Activated naive CD4-positive, alpha-beta T cell treated with anti-CD3 and anti-CD28 coated beads, Interleukin-2, amount 10 ng/mL, durations not matched to agents 7 days and 5 days (primary cell): ENCODE measurements around the gene SLIT1.

Experiments
- CTCF ChIA-PET: fragments of 350-600 bp; sonication (Branson Sonifier 250); formaldehyde crosslinking; loops from one replicate; lab custom pipeline; 2021; ENCODE audit warnings: antibody characterized with exemption; lab: Charles Lee
- DNase-seq: peaks from one replicate; pipeline ENCODE4 v3.0.0-alpha.2; 2020
- H3K27ac Mint-ChIP-seq: one replicate; pipeline ENCODE4 v1.8.0; 2021; ENCODE audit warnings: mild to moderate bottlenecking, moderate library complexity, mixed read lengths
- H3K27me3 Mint-ChIP-seq: one replicate; pipeline ENCODE4 v1.8.0; 2021; ENCODE audit warnings: mild to moderate bottlenecking, mixed read lengths
- H3K36me3 Mint-ChIP-seq: one replicate; pipeline ENCODE4 v1.8.0; 2021; ENCODE audit warnings: mixed read lengths
- H3K4me1 Mint-ChIP-seq: one replicate; pipeline ENCODE4 v1.8.0; 2021; ENCODE audit warnings: mixed read lengths
- H3K4me3 Mint-ChIP-seq: one replicate; pipeline ENCODE4 v1.8.0; 2021; ENCODE audit warnings: mild to moderate bottlenecking, moderate library complexity, mixed read lengths
- H3K9me3 Mint-ChIP-seq: one replicate; pipeline ENCODE4 v1.8.0; 2021; ENCODE audit warnings: mixed read lengths

Gene SLIT1

GRCh38 chr10:97215619-97216260 lies 30.0 kb upstream of the SLIT1 start:
- CTCF ChIA-PET, result interaction anchor here (10.9 kb wide), 1 partner anchor 138 kb away, joined by 239 read pairs; no protein-coding TSS in a partner anchor
- Mint-ChIP-seq H3K36me3 (peaks cover 15% of the 10 kb centered on the region), H3K9me3 (no peaks in the 10 kb centered on the region), H3K4me1 (peaks cover 30% of the 10 kb centered on the region), H3K27me3 (no peaks in the 10 kb centered on the region), H3K4me3 (no peak overlapping the region), H3K27ac (no peak overlapping the region)
- no peak for DNase-seq

- Mint-ChIP-seq H3K4me3 (no peak overlapping the region), H3K27me3 (peaks cover 5% of the 10 kb centered on the region), H3K4me1 (peaks cover 14% of the 10 kb centered on the region), H3K9me3 (no peaks in the 10 kb centered on the region), H3K36me3 (peaks cover 3% of the 10 kb centered on the region), H3K27ac (no peak overlapping the region)
- CTCF ChIA-PET, result interaction anchor here (0.9 to 10.9 kb wide), 4 partner anchors 10 to 143 kb away, joined by 3 to 239 read pairs (median 4); no protein-coding TSS in a partner anchor
- DNase-seq, result no peak
Observed at GRCh38 chr10:97213431-97213830, 27.7 kb upstream of the SLIT1 start.

GRCh38 chr10:97211229-97211628 lies 25.5 kb upstream of the SLIT1 start:
- CTCF ChIA-PET, result interaction anchor here (0.8 to 10.9 kb wide), 21 partner anchors 7 to 174 kb away, joined by 3 to 239 read pairs (median 6); no protein-coding TSS in a partner anchor
- Mint-ChIP-seq H3K27me3 (peaks cover 12% of the 10 kb centered on the region), H3K4me3 (no peak overlapping the region), H3K4me1 (no peaks in the 10 kb centered on the region), H3K27ac (no peak overlapping the region), H3K36me3 (no peaks in the 10 kb centered on the region), H3K9me3 (no peaks in the 10 kb centered on the region)
- no peak for DNase-seq

GRCh38 chr10:97210543-97210960 lies 24.8 kb upstream of the SLIT1 start:
- CTCF ChIA-PET, result interaction anchor here (0.8 to 10.9 kb wide), 30 partner anchors 8 to 185 kb away, joined by 3 to 239 read pairs (median 4); no protein-coding TSS in a partner anchor
- Mint-ChIP-seq H3K4me1 (no peaks in the 10 kb centered on the region), H3K27ac (no peak overlapping the region), H3K27me3 (peaks cover 12% of the 10 kb centered on the region), H3K36me3 (no peaks in the 10 kb centered on the region), H3K9me3 (no peaks in the 10 kb centered on the region), H3K4me3 (no peak overlapping the region)
- DNase-seq, result peak; percentile 77

GRCh38 chr10:97207756-97208346 lies 22.1 kb upstream of the SLIT1 start:
- Mint-ChIP-seq H3K27me3 (peaks cover 17% of the 10 kb centered on the region), H3K36me3 (no peaks in the 10 kb centered on the region), H3K4me1 (no peaks in the 10 kb centered on the region), H3K9me3 (no peaks in the 10 kb centered on the region), H3K27ac (no peak overlapping the region), H3K4me3 (no peak overlapping the region)
- CTCF ChIA-PET, result interaction anchor here (1.0 to 10.9 kb wide), 5 partner anchors 10 to 170 kb away, joined by 3 to 239 read pairs (median 9); no protein-coding TSS in a partner anchor
- no peak for DNase-seq

GRCh38 chr10:97207131-97207530 lies 21.4 kb upstream of the SLIT1 start:
- Mint-ChIP-seq H3K4me1 (no peaks in the 10 kb centered on the region), H3K27me3 (peaks cover 21% of the 10 kb centered on the region), H3K4me3 (no peak overlapping the region), H3K9me3 (no peaks in the 10 kb centered on the region), H3K36me3 (no peaks in the 10 kb centered on the region), H3K27ac (no peak overlapping the region)
- DNase-seq, result no peak
- CTCF ChIA-PET, result interaction anchor here (1.0 to 10.9 kb wide), 4 partner anchors 9 to 129 kb away, joined by 3 to 239 read pairs (median 52); no protein-coding TSS in a partner anchor

- Mint-ChIP-seq H3K4me1 (peaks cover 6% of the 10 kb centered on the region), H3K36me3 (no peaks in the 10 kb centered on the region), H3K27me3 (peaks cover 26% of the 10 kb centered on the region), H3K9me3 (no peaks in the 10 kb centered on the region), H3K27ac (no peak overlapping the region), H3K4me3 (no peak overlapping the region)
- DNase-seq, result no peak
- CTCF ChIA-PET, result interaction anchor here (0.9 to 10.9 kb wide), 8 partner anchors 7 to 180 kb away, joined by 3 to 239 read pairs (median 4); no protein-coding TSS in a partner anchor
Observed at GRCh38 chr10:97204826-97205679, 19.3 kb upstream of the SLIT1 start.

- peaks cover 9% of the 10 kb centered on the region for H3K4me1 Mint-ChIP-seq
- H3K4me3 Mint-ChIP-seq, result no peak overlapping the region
- no peak for DNase-seq
- H3K27me3 Mint-ChIP-seq, result peaks cover 31% of the 10 kb centered on the region
- H3K27ac Mint-ChIP-seq, result no peak overlapping the region
- CTCF ChIA-PET, result interaction anchor here (0.9 to 2.1 kb wide), 5 partner anchors 10 to 178 kb away, joined by 3 to 5 read pairs (median 4); no protein-coding TSS in a partner anchor
- no peaks in the 10 kb centered on the region for H3K9me3 Mint-ChIP-seq
- H3K36me3 Mint-ChIP-seq, result no peaks in the 10 kb centered on the region
Observed at GRCh38 chr10:97203220-97203619, 17.5 kb upstream of the SLIT1 start.

- Mint-ChIP-seq H3K4me3 (no peak overlapping the region), H3K27ac (no peak overlapping the region), H3K4me1 (peaks cover 20% of the 10 kb centered on the region), H3K9me3 (no peaks in the 10 kb centered on the region), H3K36me3 (no peaks in the 10 kb centered on the region), H3K27me3 (peaks cover 47% of the 10 kb centered on the region)
- DNase-seq, result no peak
- CTCF ChIA-PET, result interaction anchor here (1.2 to 8.2 kb wide), 2 partner anchors 7 to 62 kb away, joined by 3 to 99 read pairs; no protein-coding TSS in a partner anchor
Observed at GRCh38 chr10:97200616-97201015, 14.9 kb upstream of the SLIT1 start.

GRCh38 chr10:97199152-97199551 lies 13.4 kb upstream of the SLIT1 start:
- DNase-seq, result no peak
- no peaks in the 10 kb centered on the region for H3K36me3 Mint-ChIP-seq
- peaks cover 56% of the 10 kb centered on the region for H3K27me3 Mint-ChIP-seq
- H3K4me3 Mint-ChIP-seq, result no peak overlapping the region
- CTCF ChIA-PET, result interaction anchor here (1.2 to 8.2 kb wide), 4 partner anchors 9 to 126 kb away, joined by 3 to 99 read pairs (median 20); no protein-coding TSS in a partner anchor
- H3K9me3 Mint-ChIP-seq, result no peaks in the 10 kb centered on the region
- no peak overlapping the region for H3K27ac Mint-ChIP-seq
- H3K4me1 Mint-ChIP-seq, result peaks cover 22% of the 10 kb centered on the region

GRCh38 chr10:97197030-97197500 lies 11.3 kb upstream of the SLIT1 start:
- H3K27me3 Mint-ChIP-seq, result peaks cover 64% of the 10 kb centered on the region
- no peaks in the 10 kb centered on the region for H3K9me3 Mint-ChIP-seq
- H3K27ac Mint-ChIP-seq, result no peak overlapping the region
- H3K36me3 Mint-ChIP-seq, result no peaks in the 10 kb centered on the region
- no peak overlapping the region for H3K4me3 Mint-ChIP-seq
- DNase-seq, result no peak
- CTCF ChIA-PET, result interaction anchor here (0.6 to 8.2 kb wide), 14 partner anchors 11 to 699 kb away, joined by 3 to 99 read pairs (median 4); no protein-coding TSS in a partner anchor
- H3K4me1 Mint-ChIP-seq, result peaks cover 22% of the 10 kb centered on the region

- peak; percentile 79 for DNase-seq
- no peaks in the 10 kb centered on the region for H3K9me3 Mint-ChIP-seq
- CTCF ChIA-PET, result interaction anchor here (0.6 to 8.2 kb wide), 16 partner anchors 12 to 699 kb away, joined by 3 to 99 read pairs (median 4); no protein-coding TSS in a partner anchor
- H3K4me1 Mint-ChIP-seq, result peaks cover 22% of the 10 kb centered on the region
- H3K27me3 Mint-ChIP-seq, result peaks cover 62% of the 10 kb centered on the region
- peak overlapping the region; percentile 72 for H3K4me3 Mint-ChIP-seq
- no peak overlapping the region for H3K27ac Mint-ChIP-seq
- H3K36me3 Mint-ChIP-seq, result no peaks in the 10 kb centered on the region
Observed at GRCh38 chr10:97196223-97197029, 10.7 kb upstream of the SLIT1 start.
